ENCODE data around the gene CSTB.

GRCh38 chr21:43782431-43783097, 6.5 kb upstream of the CSTB start:
- no peak for TF ChIP-seq ZBTB33 (IDR thresholded peaks at IDR 0.05; ENCODE audit: extremely low read depth, insufficient replicate concordance, low read length)
- TF ChIP-seq ELF1 (IDR thresholded peaks at IDR 0.05; ENCODE audit: borderline replicate concordance, low read depth) = no peak
- no peak for TF ChIP-seq EZH2phosphoT487 (IDR thresholded peaks at IDR 0.05; ENCODE audit: borderline replicate concordance)
- TF ChIP-seq CTCF (IDR thresholded peaks at IDR 0.05 in 2 of 3, conservative IDR thresholded peaks at IDR 0.05 in 1 of 3; ENCODE audit: borderline replicate concordance in 1 of 3, insufficient read depth in 1 of 3, low read depth in 2 of 3, low read length in 2 of 3) = no peak
- no peak for TF ChIP-seq EZH2 (IDR thresholded peaks at IDR 0.05)
- TF ChIP-seq POLR2A (IDR thresholded peaks at IDR 0.05; ENCODE audit: borderline replicate concordance, extremely low read depth, insufficient read depth, insufficient read length) = no peak
- no peak for TF ChIP-seq FOSL1 (IDR thresholded peaks at IDR 0.05; ENCODE audit: low read depth)
- no peak for TF ChIP-seq SIN3A (IDR thresholded peaks at IDR 0.05; ENCODE audit: low read depth)
- no peak for TF ChIP-seq RAD21 (IDR thresholded peaks at IDR 0.05; ENCODE audit: low read depth)
- TF ChIP-seq CBX3 (IDR thresholded peaks at IDR 0.05; ENCODE audit: low read depth) = no peak
- no peak for TF ChIP-seq EGR1 (IDR thresholded peaks at IDR 0.05; ENCODE audit: low read depth)
- TF ChIP-seq TCF7L2 (IDR thresholded peaks at IDR 0.05; ENCODE audit: borderline replicate concordance, extremely low read depth, insufficient read depth, insufficient read length) = no peak
